ENCODE results near the gene CLDN9. TPM values are rescaled to one million over a fixed set of nuclear protein-coding genes. Genes with fewer than 3 reads are reported as not detected.
A peak's percentile ranks its signal among the peaks of the same experiment; 100 is the strongest.

Gene CLDN9
- total and polyA plus RNA-seq, 7 donors: 0.28 TPM; not detected in 6

GRCh38 chr16:3029491-3030221 is 16.9 kb downstream of the CLDN9 start:
- TF ChIP-seq POLR2A (IDR thresholded peaks at IDR 0.05) (no peak), EP300 (IDR thresholded peaks at IDR 0.05) (no peak), POLR2AphosphoS5 (IDR thresholded peaks at IDR 0.05) (no peak)
- TF ChIP-seq, protein P1, sequence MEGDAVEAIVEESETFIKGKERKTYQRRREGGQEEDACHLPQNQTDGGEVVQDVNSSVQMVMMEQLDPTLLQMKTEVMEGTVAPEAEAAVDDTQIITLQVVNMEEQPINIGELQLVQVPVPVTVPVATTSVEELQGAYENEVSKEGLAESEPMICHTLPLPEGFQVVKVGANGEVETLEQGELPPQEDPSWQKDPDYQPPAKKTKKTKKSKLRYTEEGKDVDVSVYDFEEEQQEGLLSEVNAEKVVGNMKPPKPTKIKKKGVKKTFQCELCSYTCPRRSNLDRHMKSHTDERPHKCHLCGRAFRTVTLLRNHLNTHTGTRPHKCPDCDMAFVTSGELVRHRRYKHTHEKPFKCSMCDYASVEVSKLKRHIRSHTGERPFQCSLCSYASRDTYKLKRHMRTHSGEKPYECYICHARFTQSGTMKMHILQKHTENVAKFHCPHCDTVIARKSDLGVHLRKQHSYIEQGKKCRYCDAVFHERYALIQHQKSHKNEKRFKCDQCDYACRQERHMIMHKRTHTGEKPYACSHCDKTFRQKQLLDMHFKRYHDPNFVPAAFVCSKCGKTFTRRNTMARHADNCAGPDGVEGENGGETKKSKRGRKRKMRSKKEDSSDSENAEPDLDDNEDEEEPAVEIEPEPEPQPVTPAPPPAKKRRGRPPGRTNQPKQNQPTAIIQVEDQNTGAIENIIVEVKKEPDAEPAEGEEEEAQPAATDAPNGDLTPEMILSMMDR (IDR thresholded peaks at IDR 0.05): no peak

DNA sequence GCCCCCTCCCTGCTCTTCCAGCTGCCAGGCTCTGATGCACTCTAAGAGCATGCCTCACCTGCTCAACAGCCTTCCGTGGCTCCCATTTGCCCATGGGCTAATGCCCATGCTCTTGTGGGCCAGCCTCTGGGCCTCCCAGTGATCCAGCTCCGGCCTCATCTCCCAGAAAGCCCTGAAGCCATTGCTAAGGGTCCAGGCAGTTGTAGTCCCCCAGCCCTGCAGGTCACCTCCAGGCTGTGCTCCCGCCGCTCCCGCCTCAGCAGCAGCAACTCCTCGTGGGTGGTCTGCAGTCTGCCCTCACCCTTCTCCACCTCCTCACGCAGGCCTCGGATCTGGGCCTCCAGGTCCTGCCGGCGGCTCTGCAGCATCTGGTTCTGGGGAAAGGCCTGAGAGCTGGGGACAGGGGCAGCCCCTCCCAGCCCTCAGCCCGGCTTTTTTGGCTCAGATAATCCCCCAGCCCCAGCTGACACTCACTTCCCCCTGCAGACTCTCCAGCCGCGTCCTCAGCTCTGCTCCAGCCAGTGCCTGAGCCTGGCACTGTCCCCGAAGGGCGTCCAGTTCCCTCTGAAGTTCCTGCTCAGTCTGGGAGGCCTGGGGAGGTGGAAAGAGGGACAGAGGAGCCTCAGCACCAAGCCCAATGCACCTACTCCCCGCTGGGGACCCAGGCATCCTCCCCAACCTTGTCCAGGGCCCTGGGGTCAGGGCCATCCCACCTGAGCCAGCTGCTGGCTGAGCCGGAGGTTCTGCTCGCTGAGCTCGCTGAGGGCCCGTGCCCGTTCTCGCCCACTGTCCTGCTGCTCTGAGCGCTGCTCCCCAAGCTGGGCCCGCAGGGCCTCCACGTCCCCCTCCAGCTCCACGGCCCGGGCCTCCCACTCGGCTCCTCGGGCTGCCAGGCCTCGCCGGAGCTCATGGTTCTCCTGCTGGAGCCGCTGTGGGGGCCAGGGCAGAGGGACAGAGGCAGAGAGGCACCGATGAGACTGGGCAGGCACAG is 17.8 kb downstream of the CLDN9 start:
- intact Hi-C loops (cut with DNase I): no loop called here
- Histone ChIP-seq H3K36me3 (peaks cover 0 to 20% (median 15%) of the 10 kb centered on the region in 4 donors), H3K4me1 (peaks cover 0 to 23% (median 20%) of the 10 kb centered on the region in 4 donors), H3K27ac (no peak overlapping the region), H3K27me3 (peaks cover 29 to 72% (median 60%) of the 10 kb centered on the region in 3 donors), H3K9me3 (no peaks in the 10 kb centered on the region), H3K4me3 (no peak overlapping the region)
- TF ChIP-seq, protein P1 (IDR thresholded peaks at IDR 0.05): no peak
- no peak for TF ChIP-seq EP300 (IDR thresholded peaks at IDR 0.05)
- no peak for TF ChIP-seq POLR2AphosphoS5 (IDR thresholded peaks at IDR 0.05)
- TF ChIP-seq POLR2A (IDR thresholded peaks at IDR 0.05): no peak
- DNase-seq: no peak
- 83 to 87% methylated on average over 33 of the region's 33 CpGs for WGBS, 2 donors

More at GRCh38 chr16:3029491-3030221, 16.9 kb downstream of the CLDN9 start:
- intact Hi-C loops (cut with DNase I): no loop called here
- Histone ChIP-seq H3K4me3 (peak overlapping the region in 2 of 4 donors; percentile 4 to 16), H3K36me3 (peaks cover 0 to 20% (median 15%) of the 10 kb centered on the region in 4 donors), H3K9me3 (no peaks in the 10 kb centered on the region), H3K27ac (no peak overlapping the region), H3K27me3 (peaks cover 24 to 63% (median 51%) of the 10 kb centered on the region in 3 donors), H3K4me1 (peaks cover 0 to 31% (median 26%) of the 10 kb centered on the region in 4 donors)
- WGBS, 2 donors: 29 to 74% methylated on average over 59 of the region's 59 CpGs
- DNase-seq: no peak

GRCh38 chr16:3032624-3033023 is 19.9 kb downstream of the CLDN9 start:
- 34 to 39% methylated on average over 7 of the region's 7 CpGs for WGBS, 2 donors
- H3K27ac ChIP-seq: no peak overlapping the region
- DNase-seq: no peak
- intact Hi-C loops (cut with DNase I): no loop called here
- peaks cover 46 to 93% (median 81%) of the 10 kb centered on the region in 3 donors for H3K27me3 ChIP-seq
- no peaks in the 10 kb centered on the region for H3K36me3 ChIP-seq
- H3K4me3 ChIP-seq: no peak overlapping the region
- no peak for TF ChIP-seq EP300 (IDR thresholded peaks at IDR 0.05)
- TF ChIP-seq POLR2A (IDR thresholded peaks at IDR 0.05): no peak
- TF ChIP-seq, protein P1 (IDR thresholded peaks at IDR 0.05): no peak
- TF ChIP-seq POLR2AphosphoS5 (IDR thresholded peaks at IDR 0.05): no peak
- peaks cover 0 to 32% (median 28%) of the 10 kb centered on the region in 4 donors for H3K4me1 ChIP-seq
- H3K9me3 ChIP-seq: no peaks in the 10 kb centered on the region

DNA sequence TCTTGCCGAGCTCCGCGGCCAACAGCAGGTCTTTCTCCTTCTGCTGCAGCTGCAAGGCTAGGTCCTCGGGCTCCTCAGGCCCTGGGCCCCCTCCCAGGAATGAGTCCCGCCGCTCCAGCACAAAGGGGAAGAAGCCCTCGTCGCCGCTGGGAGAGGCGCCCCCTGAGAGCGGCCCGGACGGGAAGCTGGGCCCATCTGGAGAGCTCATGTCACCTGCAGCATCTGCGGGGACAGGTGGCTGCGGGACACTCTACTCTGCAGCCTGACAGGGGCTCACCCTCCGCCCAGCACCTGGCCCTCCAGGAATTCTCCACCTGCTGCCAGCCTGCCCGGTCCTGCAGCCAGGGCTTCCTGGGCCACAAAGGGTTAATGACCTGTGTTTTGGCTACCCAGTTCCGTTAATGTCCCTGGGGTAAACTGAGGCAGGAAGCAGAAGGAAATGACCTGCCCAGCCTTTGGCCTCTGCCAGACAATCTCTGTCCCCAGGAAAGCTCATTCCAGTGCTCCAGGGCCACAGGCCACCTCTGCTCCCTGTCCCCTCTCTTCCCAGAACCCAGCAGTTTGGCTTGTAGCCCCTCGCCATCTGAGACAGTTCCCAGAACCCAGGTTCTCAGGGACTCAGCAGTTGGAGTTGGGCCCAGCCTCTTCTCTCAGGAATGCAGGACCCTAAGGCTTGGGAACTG is 22.7 kb downstream of the CLDN9 start:
- 39 to 68% methylated on average over 19 of the region's 19 CpGs for WGBS, 2 donors
- Histone ChIP-seq H3K36me3 (no peaks in the 10 kb centered on the region), H3K4me1 (peaks cover 0 to 11% (median 7%) of the 10 kb centered on the region in 4 donors), H3K27me3 (peaks cover 45 to 100% (median 86%) of the 10 kb centered on the region in 3 donors), H3K27ac (no peak overlapping the region), H3K4me3 (no peak overlapping the region), H3K9me3 (no peaks in the 10 kb centered on the region)
- TF ChIP-seq EP300 (IDR thresholded peaks at IDR 0.05): no peak
- no peak for TF ChIP-seq POLR2AphosphoS5 (IDR thresholded peaks at IDR 0.05)
- TF ChIP-seq, protein P1 (IDR thresholded peaks at IDR 0.05): no peak
- no peak for TF ChIP-seq POLR2A (IDR thresholded peaks at IDR 0.05)
- no peak for DNase-seq
- intact Hi-C loops (cut with DNase I): no loop called here

Measured in sigmoid colon (tissue), 7 donors.